OCI-M2 (cell line): ENCODE measurements around the gene MBTPS1.

Experiments
- DNase-seq: peaks from one replicate; lab custom pipeline; 2025; ENCODE audit not compliant: unreplicated experiment; lab: John Stamatoyannopoulos, UW

MBTPS1 gene

GRCh38 chr16:84055366-84055765 lies 61.4 kb downstream of the MBTPS1 start:
- no peak for DNase-seq

- DNase-seq = no peak
These were observed 61.8 kb downstream of the MBTPS1 start for GRCh38 chr16:84054916-84055315.

GRCh38 chr16:84054271-84054670 lies 62.5 kb downstream of the MBTPS1 start:
- DNase-seq = no peak

GRCh38 chr16:84053237-84053636 lies 63.5 kb downstream of the MBTPS1 start:
- DNase-seq = no peak

- no peak for DNase-seq
These were observed 64.6 kb downstream of the MBTPS1 start for GRCh38 chr16:84052071-84052622.

GRCh38 chr16:84050316-84050715 lies 66.4 kb downstream of the MBTPS1 start:
- DNase-seq = no peak

GRCh38 chr16:84049403-84050060 lies 67.2 kb downstream of the MBTPS1 start:
- no peak for DNase-seq

GRCh38 chr16:84048871-84049270 lies 67.9 kb downstream of the MBTPS1 start:
- DNase-seq = no peak

GRCh38 chr16:84048270-84048669 lies 68.5 kb downstream of the MBTPS1 start:
- DNase-seq = no peak

- DNase-seq = no peak
These were observed 69.1 kb downstream of the MBTPS1 start for GRCh38 chr16:84047626-84048025.

- no peak for DNase-seq
These were observed 69.5 kb downstream of the MBTPS1 start for GRCh38 chr16:84047206-84047605.

GRCh38 chr16:84045818-84046470 lies 70.8 kb downstream of the MBTPS1 start:
- no peak for DNase-seq

GRCh38 chr16:84045001-84045817 lies 71.5 kb downstream of the MBTPS1 start:
- no peak for DNase-seq

- DNase-seq = no peak
These were observed 72.6 kb downstream of the MBTPS1 start for GRCh38 chr16:84044118-84044488.

GRCh38 chr16:84043486-84044117 lies 73.1 kb downstream of the MBTPS1 start:
- no peak for DNase-seq

GRCh38 chr16:84042879-84043485 lies 73.8 kb downstream of the MBTPS1 start:
- no peak for DNase-seq

GRCh38 chr16:84042308-84042878 lies 74.3 kb downstream of the MBTPS1 start, which contains the start of gene SLC38A8:
SLC38A8 (minus strand) TSS chr16:84042795; CDS start chr16:84042157, 638 bp downstream.
- DNase-seq = no peak

- no peak for DNase-seq
These were observed 74.9 kb downstream of the MBTPS1 start for GRCh38 chr16:84041881-84042280.

- no peak for DNase-seq
These were observed 75.6 kb downstream of the MBTPS1 start for GRCh38 chr16:84040823-84041820.
